AG04450 (cell line): ENCODE measurements around the gene TMEM131. TPM values are rescaled to one million over a fixed set of nuclear protein-coding genes. Genes with fewer than 3 reads are reported as not detected.

Experiments
- CTCF ChIA-PET: fragments of 300-600, 350-600 bp; formaldehyde crosslinking; extraction: SDS; loops from one replicate; lab custom pipeline; 2022; ENCODE audit warnings: antibody characterized with exemption, inconsistent platforms; lab: Charles Lee
- POLR2A ChIA-PET: fragments of 350-600 bp; formaldehyde crosslinking; extraction: SDS; loops from one replicate; lab custom pipeline; 2021; ENCODE audit warnings: antibody characterized with exemption, inconsistent platforms; lab: Yijun Ruan, JAX
- DNase-seq: peaks from one replicate; pipeline ENCODE4 v3.0.0-alpha.2; 2011; ENCODE audit warnings: low read depth, low spot score
- H3K27ac ChIP-seq: one replicate; pipeline ENCODE4 v1.5.1; 2012; ENCODE audit warnings: low read depth, low read length, control low read depth
- H3K27me3 ChIP-seq: one replicate; pipeline ENCODE4 v1.6.0; 2012; ENCODE audit warnings: low read length; ENCODE audit not compliant: control insufficient read depth, insufficient read depth
- H3K4me3 ChIP-seq: 2 replicates; pipeline ENCODE4 v1.5.1; 2011; ENCODE audit warnings: mild to moderate bottlenecking, low read depth, low read length, control low read depth
- H3K9me3 ChIP-seq: 2 replicates; pipeline ENCODE4 v1.5.1; 2012; ENCODE audit warnings: low read length; ENCODE audit not compliant: control insufficient read depth, insufficient read depth
- polyA plus RNA-seq: library from polyadenylated mRNA; depleted of rRNA; stranded (reverse); fragments of >200 nt; gene quantifications from 2 replicates; pipeline ENCODE4 v1.2.3, GENCODE V29; 2011
- TF ChIP-seq, protein P1 (sequence below): IDR thresholded peaks from 2 replicates; pipeline ENCODE4 v1.5.1; 2011; ENCODE audit warnings: low read depth, low read length, control low read depth, inconsistent platforms

Gene TMEM131
- polyA plus RNA-seq, 1 experiment: 24.4 TPM

DNA sequence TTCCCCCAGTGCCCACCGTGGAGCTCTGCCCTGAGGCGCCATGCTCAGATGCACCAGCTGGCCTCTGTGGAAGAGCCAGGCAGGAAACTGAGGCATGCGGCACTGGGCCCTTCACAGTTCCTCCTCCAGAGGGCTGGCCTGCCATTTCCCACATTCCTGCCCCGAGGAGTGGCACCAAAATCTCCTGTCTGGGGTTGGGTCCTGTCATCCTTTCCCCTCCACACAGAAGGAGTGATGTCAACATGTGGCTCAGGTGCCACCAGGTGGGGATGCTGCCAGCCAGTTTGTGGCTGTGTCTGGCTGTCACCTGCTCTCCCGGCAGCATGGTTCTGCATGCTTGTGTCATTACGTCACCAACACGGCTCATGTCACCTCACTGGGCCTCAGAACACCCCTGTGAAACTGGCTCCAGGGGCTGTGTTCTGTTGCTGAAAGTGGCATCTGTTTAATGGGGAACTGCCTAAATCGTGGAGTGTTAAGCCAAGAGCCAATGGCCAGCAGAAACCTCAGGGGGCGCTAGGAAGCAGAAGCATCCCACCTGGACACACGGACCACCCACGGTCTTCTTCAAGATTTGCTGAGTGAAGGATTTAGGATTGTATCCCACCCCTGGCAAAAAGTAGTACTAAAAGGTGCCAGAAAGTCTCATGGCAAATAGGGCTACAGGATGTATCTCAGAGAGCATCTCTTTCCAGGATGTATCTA is 231.0 kb downstream of the TMEM131 start:
- TF ChIP-seq, protein P1, sequence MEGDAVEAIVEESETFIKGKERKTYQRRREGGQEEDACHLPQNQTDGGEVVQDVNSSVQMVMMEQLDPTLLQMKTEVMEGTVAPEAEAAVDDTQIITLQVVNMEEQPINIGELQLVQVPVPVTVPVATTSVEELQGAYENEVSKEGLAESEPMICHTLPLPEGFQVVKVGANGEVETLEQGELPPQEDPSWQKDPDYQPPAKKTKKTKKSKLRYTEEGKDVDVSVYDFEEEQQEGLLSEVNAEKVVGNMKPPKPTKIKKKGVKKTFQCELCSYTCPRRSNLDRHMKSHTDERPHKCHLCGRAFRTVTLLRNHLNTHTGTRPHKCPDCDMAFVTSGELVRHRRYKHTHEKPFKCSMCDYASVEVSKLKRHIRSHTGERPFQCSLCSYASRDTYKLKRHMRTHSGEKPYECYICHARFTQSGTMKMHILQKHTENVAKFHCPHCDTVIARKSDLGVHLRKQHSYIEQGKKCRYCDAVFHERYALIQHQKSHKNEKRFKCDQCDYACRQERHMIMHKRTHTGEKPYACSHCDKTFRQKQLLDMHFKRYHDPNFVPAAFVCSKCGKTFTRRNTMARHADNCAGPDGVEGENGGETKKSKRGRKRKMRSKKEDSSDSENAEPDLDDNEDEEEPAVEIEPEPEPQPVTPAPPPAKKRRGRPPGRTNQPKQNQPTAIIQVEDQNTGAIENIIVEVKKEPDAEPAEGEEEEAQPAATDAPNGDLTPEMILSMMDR: no peak
- Histone ChIP-seq H3K4me3 (no peak overlapping the region), H3K27me3 (no peaks in the 10 kb centered on the region), H3K9me3 (no peaks in the 10 kb centered on the region), H3K27ac (no peak overlapping the region)
- no peak for DNase-seq
- ChIA-PET CTCF (no interaction called here), POLR2A (no interaction called here)

DNA sequence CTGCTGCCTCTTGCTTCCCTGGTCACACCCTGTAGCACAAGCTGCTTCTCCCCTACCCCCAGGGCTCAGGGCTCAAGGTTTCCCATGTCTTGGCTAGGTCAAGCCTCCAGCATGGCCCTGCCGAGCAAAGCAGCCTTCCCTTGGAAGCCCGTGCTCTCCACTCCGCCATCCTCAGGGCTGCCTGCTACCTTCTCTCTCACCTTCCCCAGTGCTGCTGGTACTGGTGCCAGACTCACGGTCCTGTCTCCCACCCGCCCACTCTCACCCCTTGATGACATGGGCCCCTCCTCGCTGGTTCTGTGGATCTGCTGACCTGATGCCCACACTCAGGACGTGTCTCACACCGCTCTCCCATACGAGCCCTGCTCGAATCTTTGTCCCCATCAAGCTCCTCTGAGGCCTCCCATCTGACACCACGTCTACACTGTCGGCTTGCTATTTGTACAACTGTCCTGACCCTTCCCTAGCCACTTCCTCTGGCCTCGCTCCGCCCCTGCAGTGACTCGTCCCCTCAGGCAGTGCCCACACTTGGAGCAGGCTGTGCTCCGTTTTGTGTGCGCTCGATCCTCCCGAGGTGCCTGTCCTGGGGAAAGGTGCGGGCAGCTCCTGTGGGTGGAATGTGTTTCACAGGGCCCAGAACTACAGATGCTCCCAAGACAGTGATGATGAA is 232.4 kb downstream of the TMEM131 start:
- no peak for DNase-seq
- CTCF ChIA-PET: interaction anchor here (1.5 kb wide), 1 partner anchor 63 kb away, joined by 4 read pairs; no protein-coding TSS in a partner anchor
- TF ChIP-seq, protein P1: no peak

DNA sequence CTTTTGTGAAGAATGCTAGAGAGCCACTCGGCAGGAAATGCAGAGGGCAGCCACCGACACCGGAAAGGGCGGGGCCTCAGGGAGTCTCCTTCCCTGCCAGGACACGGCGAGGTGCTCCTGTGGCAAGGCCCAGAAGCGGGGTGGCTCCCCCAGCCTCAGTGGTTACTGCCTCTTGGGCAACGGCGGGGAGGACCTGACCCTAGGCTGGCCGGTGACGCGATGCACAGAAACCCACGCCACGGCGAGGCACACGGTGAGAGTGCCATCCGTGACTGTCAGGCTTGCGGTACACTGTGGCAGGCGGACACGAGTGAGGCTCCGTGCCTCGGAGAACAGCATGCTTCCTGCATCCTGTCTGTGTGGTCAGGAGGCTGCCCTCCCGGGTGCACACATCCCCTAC is 234.6 kb downstream of the TMEM131 start:
- TF ChIP-seq, protein P1: no peak
- POLR2A ChIA-PET: no interaction called here
- CTCF ChIA-PET: no interaction called here
- no peak for DNase-seq
- Histone ChIP-seq H3K4me3 (no peak overlapping the region), H3K27ac (no peak overlapping the region), H3K9me3 (no peaks in the 10 kb centered on the region), H3K27me3 (no peaks in the 10 kb centered on the region)

More for the DNA sequence above, 232.4 kb downstream of the TMEM131 start:
- no peaks in the 10 kb centered on the region for H3K27me3 ChIP-seq
- H3K4me3 ChIP-seq: no peak overlapping the region
- no peaks in the 10 kb centered on the region for H3K9me3 ChIP-seq
- POLR2A ChIA-PET: no interaction called here
- H3K27ac ChIP-seq: no peak overlapping the region

DNA sequence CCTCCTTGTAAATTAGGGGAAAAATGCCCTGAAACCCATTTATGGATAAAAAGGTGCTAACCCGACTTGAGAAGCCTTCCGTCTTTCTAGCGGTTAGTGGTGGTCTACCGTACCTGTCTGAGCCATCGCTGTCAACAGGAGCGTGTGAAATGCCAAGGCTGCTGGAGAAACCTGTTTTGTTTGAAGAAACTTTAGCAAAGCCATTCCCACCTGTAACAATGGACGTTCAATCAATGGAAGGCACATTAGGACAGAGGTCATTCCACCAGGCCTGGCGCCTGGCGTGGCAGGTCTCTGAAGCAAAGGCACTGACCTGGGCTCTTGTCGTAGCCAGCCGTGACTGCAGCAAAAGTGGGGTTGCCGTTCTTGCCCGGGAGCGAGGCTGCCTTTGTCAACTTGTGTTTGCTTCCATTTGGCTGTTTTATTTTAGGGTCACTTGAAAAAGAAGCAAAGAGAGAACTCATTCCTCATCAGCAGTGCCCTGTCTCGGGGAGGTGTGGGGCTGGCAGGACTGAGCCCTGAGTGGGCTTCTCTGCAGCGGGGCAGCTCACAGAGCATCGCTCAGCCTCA is 235.2 kb downstream of the TMEM131 start:
- Histone ChIP-seq H3K27ac (no peak overlapping the region), H3K4me3 (no peak overlapping the region), H3K27me3 (no peaks in the 10 kb centered on the region), H3K9me3 (no peaks in the 10 kb centered on the region)
- ChIA-PET POLR2A (no interaction called here), CTCF (no interaction called here)
- no peak for DNase-seq
- TF ChIP-seq, protein P1: no peak
